Activated naive CD4-positive, alpha-beta T cell treated with anti-CD3 and anti-CD28 coated beads, Interleukin-2, amount 50 U/mL, for 24 hours (primary cell): ENCODE data around the gene ZNF57.
"Not testable (repeated sequence)": the region's sequence is repeated elsewhere in the genome, so short reads cannot be mapped to it uniquely, and the experiment has no call there.

ENCODE experiments used
- H3K27ac Mint-ChIP-seq: one replicate; pipeline ENCODE4 v1.8.0; 2021; ENCODE audit warnings: mild to moderate bottlenecking, mixed read lengths
- H3K27me3 Mint-ChIP-seq: one replicate; pipeline ENCODE4 v1.8.0; 2021; ENCODE audit warnings: mixed read lengths
- H3K36me3 Mint-ChIP-seq: one replicate; pipeline ENCODE4 v1.8.0; 2021; ENCODE audit warnings: mixed read lengths
- H3K4me1 Mint-ChIP-seq: one replicate; pipeline ENCODE4 v1.8.0; 2021; ENCODE audit warnings: mixed read lengths
- H3K4me3 Mint-ChIP-seq: one replicate; pipeline ENCODE4 v1.8.0; 2021; ENCODE audit warnings: mild to moderate bottlenecking, mixed read lengths
- H3K9me3 Mint-ChIP-seq: one replicate; pipeline ENCODE4 v1.8.0; 2021; ENCODE audit warnings: mixed read lengths

Gene ZNF57

DNA sequence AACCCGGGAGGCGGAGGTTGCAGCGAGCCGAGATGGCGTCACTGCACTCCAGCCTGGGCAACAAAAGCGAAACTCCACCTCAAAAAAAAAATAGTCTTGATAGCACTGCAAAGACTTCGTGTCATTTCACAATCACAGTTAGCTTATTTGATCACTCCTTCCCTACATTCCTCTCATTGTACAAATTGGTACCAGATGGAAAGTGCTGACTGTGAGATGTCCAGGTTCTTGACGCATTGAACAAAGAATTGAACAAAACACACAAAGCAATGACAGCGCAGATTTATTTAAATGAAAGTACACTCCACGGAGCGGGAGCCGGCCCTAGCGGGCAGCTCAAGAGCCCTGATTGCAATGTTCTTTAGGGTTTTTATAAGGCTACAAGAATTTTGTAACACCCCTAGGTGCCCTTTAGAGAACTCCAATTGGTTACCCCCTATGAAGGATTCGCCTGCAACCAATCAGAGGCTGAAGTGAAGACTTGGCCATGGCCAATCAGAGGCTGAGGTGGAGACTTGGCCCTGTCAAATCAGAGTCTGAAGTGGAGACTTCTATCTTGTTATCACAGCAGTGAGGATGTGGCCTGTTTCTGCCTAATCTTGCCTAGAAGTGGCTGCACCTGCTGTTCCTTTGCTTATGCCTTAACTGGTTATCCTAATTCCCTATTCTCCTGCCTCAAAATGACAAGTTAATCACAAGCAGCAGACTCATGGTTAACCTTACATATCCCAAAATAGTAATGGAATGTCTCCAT, 16.9 kb upstream of the ZNF57 start:
- Mint-ChIP-seq H3K4me3 (no peak overlapping the region), H3K4me1 (peaks cover 5% of the 10 kb centered on the region), H3K9me3 (no peaks in the 10 kb centered on the region), H3K27ac (no peak overlapping the region), H3K36me3 (no peaks in the 10 kb centered on the region), H3K27me3 (no peaks in the 10 kb centered on the region)

DNA sequence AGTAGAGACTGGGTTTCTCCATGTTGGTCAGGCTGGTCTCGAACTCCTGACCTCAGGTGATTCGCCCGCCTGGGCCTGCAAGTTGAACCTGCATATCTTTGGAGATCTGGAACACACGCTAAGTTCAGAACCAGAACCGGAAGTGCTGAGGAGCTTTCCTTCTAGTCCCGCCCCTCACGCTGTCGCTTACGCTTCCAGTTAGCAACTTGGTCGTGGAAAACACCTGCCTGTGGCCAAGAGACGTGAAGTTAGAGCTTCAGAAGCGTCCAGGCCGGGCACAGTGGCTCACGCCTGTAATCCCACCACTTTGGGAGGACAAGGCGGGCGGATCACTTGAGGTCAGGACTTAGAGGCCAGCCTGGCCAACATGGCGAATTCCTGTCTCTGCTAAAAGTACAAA, 15.0 kb upstream of the ZNF57 start:
- Mint-ChIP-seq H3K4me1 (peaks cover 6% of the 10 kb centered on the region), H3K27me3 (no peaks in the 10 kb centered on the region), H3K36me3 (no peaks in the 10 kb centered on the region), H3K9me3 (no peaks in the 10 kb centered on the region), H3K27ac (no peak overlapping the region), H3K4me3 (no peak overlapping the region)

DNA sequence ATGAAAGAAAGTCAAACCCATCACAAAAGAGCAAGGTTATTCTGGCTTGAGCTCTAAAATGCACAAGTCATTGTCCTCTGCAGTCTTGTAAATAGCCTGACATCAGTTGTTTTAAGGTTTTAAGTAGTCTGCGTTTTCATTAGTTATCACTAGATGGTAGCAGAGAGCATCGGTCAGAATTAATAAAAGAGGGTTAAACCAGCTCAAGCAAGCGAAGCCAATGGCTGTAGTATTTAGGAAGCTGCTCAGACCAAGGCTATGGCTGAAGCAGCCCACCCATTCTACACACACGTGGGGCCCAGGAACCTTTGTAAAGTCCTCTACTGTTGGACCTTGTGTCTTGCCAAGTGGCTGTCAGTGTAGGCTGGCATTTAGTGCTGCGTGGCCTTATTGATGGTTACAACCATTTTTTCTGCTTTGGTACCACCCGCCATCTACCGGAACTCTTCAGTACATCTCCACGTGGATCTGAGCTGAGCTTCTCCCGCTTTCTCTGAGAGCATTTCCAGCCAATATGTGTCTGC, 13.3 kb upstream of the ZNF57 start:
- no peaks in the 10 kb centered on the region for H3K9me3 Mint-ChIP-seq
- H3K36me3 Mint-ChIP-seq = no peaks in the 10 kb centered on the region
- no peak overlapping the region for H3K4me3 Mint-ChIP-seq
- no peaks in the 10 kb centered on the region for H3K27me3 Mint-ChIP-seq
- no peak overlapping the region for H3K27ac Mint-ChIP-seq
- H3K4me1 Mint-ChIP-seq = peaks cover 10% of the 10 kb centered on the region

DNA sequence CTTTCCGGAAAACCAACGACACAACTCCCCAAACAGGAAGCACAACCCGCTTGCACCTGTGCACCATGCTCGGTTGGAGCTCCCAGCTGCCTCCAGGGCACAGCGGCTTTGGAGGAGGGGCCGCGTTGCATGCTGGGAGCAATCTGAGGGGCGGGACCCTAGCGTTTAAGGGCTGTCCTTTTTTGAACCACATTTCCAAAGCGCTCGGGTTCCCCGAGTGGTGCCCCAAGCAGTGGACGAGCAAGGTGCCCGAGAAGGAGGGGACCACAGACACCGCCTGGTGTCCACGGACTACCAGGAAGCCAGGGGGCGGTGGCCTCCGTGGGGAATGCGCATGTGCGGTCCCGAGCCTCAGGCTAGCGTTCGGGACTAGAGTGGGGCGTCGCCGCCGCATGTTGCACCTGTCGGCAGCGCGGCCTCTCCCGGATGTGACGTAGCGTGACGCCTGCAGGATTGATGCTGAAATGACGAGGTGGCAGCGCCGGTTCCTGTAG, 11.9 kb upstream of the ZNF57 start:
- Mint-ChIP-seq H3K4me1 (peaks cover 10% of the 10 kb centered on the region), H3K4me3 (peak overlapping the region; percentile 51), H3K27ac (peak overlapping the region; percentile 23), H3K36me3 (no peaks in the 10 kb centered on the region), H3K27me3 (no peaks in the 10 kb centered on the region), H3K9me3 (no peaks in the 10 kb centered on the region)

DNA sequence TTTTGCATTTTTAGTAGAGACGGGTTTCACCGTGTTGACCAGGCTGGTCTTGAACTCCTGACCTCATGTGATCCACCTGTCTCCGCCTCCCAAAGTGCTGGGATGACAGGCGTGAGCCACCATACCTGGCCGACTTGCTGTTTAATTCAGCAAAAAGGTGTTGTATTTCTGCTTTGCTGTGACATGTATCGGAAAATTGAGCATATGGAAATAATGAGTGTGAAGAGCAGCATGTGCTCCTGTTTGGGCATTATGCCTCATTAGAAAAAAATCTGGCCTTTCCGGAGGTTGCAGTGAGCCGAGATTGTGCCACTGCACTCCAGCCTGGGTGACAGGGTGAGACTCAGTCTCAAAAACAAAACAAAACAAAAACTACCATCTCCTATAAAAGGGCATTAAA, 10.2 kb upstream of the ZNF57 start:
- not testable (repeated sequence) for H3K27ac Mint-ChIP-seq, H3K9me3 Mint-ChIP-seq, H3K4me3 Mint-ChIP-seq, H3K27me3 Mint-ChIP-seq, H3K4me1 Mint-ChIP-seq, H3K36me3 Mint-ChIP-seq

DNA sequence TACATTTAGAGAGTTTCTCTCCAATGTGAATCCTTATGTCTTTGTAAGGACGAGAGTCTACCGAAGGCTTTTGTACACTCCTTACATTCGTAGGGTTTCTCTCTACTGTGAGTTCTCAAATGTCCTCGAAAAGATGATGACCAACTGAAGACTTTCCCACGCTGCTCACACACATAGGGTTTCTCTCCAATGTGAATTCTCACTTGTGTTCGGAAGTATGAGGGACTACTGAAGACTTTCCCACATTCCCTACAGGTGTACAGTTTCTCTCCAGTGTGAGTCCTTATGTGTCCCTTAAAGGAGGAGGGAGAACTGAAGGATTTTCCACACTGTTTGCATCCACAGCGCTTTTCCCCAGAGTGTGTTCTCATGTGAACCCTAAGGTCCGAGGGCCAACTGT, 4.0 kb upstream of the ZNF57 start:
- H3K4me3 Mint-ChIP-seq = no peak overlapping the region
- H3K27ac Mint-ChIP-seq = no peak overlapping the region

DNA sequence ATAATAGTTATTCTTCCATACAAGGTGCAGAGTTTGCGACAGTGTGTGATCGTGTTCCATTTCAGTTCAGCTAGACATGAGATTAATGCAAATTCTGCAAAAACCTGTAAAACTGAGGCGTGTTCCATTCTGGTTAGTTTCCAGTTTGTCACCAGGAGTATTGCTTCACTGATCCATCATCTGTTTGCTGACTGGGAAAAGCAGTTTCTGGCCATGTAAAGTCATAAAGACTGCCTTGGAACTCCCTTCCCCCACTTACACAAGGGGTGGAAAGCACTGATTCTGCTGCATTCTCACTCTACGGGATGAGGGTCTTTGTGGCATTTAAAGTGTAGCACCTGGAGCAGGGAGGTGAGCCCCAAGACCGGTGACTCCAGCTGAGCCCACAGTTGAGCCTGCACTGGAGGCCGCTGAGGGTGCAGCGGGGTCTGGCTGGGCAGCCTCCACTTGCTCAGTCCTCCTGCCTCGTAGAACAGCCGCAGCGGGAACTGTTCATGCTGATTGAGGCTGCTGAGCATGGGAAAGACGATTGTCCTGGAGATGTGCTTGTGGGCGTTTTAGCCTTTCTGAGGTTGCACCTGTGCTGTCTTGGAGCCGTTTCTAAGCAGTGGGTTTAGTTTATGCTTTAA, 2.0 kb downstream of the ZNF57 start:
- no peaks in the 10 kb centered on the region for H3K36me3 Mint-ChIP-seq

More for the DNA sequence above, 4.0 kb upstream of the ZNF57 start:
- Mint-ChIP-seq H3K4me1 (peaks cover 8% of the 10 kb centered on the region), H3K9me3 (no peaks in the 10 kb centered on the region), H3K36me3 (no peaks in the 10 kb centered on the region), H3K27me3 (no peaks in the 10 kb centered on the region)

DNA sequence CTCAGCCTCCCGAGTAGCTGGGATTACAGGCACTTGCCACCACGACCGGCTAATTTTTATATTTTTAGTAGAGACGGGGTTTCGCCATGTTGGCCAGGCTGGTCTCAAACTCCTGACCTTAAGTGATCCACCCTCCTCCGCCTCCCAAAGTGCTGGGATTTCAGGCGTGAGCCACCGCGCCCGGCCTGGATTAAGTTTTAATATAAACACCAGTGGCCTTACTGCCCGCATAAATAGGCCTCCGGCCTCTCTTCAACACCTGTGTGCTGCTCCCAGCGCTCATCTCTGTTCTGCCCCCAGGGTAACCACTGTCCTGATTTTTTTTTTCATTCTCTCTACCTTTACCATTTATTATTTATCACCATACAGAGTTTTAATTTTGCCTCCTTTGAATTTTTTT, 2.6 kb downstream of the ZNF57 start:
- not testable (repeated sequence) for H3K9me3 Mint-ChIP-seq, H3K27me3 Mint-ChIP-seq, H3K4me3 Mint-ChIP-seq, H3K27ac Mint-ChIP-seq, H3K36me3 Mint-ChIP-seq
- peaks cover 39% of the 10 kb centered on the region for H3K4me1 Mint-ChIP-seq

More for the DNA sequence above, 2.0 kb downstream of the ZNF57 start:
- Mint-ChIP-seq H3K27me3 (no peaks in the 10 kb centered on the region), H3K4me3 (peak overlapping the region; percentile 99), H3K9me3 (no peaks in the 10 kb centered on the region), H3K4me1 (peaks cover 36% of the 10 kb centered on the region), H3K27ac (no peak overlapping the region)

DNA sequence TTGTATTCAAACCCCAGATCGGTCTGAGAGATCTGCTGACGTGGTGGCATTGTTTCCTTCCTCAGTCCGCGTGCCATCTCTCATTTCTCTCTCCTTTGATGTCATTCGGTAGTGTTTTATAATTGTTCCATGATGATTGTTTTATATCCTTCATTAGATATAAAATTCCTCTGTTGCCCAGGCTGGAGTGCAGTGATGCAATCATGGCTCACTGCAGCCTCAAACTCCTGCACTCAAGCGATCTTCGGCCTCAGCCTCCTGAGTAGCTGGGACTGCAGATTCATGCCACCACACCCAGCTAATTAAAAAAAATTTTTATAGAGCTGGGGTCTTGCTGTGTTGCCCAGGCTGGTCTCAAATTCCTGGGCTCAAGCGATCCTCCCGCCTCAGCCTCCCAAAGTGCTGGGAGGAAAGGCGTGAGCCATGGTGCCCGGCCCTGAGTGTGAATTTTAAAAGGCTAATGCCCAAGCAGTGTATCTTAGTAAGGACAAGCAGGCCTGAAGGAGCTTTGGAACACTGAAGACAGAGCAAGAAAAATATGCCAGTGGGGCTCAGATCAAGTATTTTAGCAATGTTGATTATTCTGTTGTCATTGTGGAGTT, 5.3 kb downstream of the ZNF57 start:
- Mint-ChIP-seq H3K36me3 (peaks cover 4% of the 10 kb centered on the region), H3K27me3 (no peaks in the 10 kb centered on the region)

DNA sequence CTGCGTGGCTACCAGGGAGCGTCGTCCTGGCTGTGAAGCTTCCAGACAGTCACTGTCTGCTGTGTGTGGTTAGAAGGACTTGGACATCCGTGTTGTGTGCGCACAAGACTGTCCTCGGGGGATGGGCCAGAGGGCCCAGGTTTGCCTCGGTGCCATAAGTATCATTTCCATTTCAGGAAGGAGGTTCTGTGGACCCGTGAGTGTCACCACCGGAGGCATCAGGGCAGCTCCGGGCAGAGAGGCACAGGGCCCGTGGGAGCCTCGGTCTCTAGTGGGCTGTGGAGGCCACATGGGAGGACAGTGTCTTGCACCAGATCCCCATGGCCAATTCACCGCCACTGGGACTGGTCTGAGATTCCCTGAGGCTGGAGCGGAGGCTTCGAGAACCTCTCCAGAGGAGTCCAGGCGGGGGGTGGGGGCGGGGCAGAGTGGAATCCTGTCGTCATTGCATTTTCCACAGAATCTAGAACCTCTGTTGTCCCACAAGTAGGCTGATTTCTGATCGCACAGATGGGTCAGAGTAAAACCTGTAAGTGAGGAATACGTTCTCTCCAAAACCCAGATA, 6.0 kb downstream of the ZNF57 start:
- H3K27me3 Mint-ChIP-seq = no peaks in the 10 kb centered on the region
- H3K4me1 Mint-ChIP-seq = peaks cover 48% of the 10 kb centered on the region

More for the DNA sequence above, 5.3 kb downstream of the ZNF57 start:
- Mint-ChIP-seq H3K4me3 (no peak overlapping the region), H3K9me3 (no peaks in the 10 kb centered on the region), H3K27ac (no peak overlapping the region), H3K4me1 (peaks cover 49% of the 10 kb centered on the region)

DNA sequence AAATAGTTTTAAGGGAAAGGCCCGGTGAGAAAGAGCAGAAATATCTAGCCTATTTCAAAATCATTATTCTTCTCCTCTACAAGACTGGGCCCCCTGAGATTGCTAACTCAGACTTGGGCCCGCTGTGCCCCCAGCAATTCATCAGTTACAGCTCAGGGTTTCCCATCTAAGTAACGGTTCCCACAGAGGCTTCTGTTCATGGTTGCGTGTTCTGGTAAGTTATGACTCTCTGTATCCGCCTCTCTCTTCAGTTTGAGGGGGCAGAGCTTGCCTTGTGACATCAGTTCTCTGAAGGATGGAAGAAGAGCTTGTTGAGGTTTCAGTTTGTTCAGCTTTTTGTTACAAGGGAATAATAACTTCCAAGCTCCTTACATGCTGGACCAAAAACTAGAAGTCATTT, 11.6 kb downstream of the ZNF57 start:
- Mint-ChIP-seq H3K36me3 (peaks cover 28% of the 10 kb centered on the region), H3K4me3 (peak overlapping the region; percentile 23), H3K9me3 (no peaks in the 10 kb centered on the region), H3K27ac (no peak overlapping the region), H3K27me3 (no peaks in the 10 kb centered on the region), H3K4me1 (peaks cover 39% of the 10 kb centered on the region)

More for the DNA sequence above, 6.0 kb downstream of the ZNF57 start:
- Mint-ChIP-seq H3K9me3 (no peaks in the 10 kb centered on the region), H3K36me3 (peaks cover 6% of the 10 kb centered on the region), H3K4me3 (no peak overlapping the region), H3K27ac (no peak overlapping the region)

DNA sequence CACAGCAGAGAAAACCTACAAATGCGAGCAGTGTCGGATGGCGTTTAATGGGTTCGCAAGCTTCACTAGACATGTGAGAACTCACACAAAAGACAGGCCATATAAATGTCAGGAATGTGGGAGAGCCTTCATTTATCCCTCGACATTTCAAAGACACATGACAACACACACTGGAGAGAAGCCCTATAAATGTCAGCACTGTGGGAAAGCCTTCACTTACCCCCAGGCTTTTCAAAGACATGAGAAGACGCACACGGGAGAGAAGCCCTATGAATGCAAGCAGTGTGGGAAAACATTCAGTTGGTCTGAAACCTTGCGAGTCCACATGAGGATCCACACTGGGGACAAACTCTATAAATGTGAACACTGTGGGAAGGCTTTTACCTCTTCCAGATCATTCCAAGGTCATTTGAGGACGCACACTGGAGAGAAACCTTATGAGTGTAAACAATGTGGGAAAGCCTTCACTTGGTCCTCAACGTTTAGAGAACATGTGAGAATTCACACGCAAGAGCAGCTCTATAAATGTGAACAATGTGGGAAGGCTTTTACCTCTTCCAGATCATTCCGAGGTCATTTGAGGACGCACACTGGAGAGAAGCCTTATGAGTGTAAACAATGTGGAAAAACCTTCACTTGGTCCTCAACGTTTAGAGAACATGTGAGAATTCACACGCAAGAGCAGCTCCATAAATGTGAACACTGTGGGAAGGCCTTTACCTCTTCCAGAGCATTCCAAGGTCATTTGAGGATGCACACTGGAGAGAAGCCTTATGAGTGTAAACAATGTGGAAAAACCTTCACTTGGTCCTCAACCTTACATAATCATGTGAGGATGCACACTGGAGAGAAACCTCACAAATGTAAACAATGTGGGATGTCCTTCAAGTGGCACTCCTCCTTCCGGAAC, 16.8 kb downstream of the ZNF57 start:
- Mint-ChIP-seq H3K27ac (no peak overlapping the region), H3K36me3 (peaks cover 27% of the 10 kb centered on the region), H3K4me3 (no peak overlapping the region), H3K4me1 (peaks cover 8% of the 10 kb centered on the region), H3K9me3 (no peaks in the 10 kb centered on the region), H3K27me3 (no peaks in the 10 kb centered on the region)

DNA sequence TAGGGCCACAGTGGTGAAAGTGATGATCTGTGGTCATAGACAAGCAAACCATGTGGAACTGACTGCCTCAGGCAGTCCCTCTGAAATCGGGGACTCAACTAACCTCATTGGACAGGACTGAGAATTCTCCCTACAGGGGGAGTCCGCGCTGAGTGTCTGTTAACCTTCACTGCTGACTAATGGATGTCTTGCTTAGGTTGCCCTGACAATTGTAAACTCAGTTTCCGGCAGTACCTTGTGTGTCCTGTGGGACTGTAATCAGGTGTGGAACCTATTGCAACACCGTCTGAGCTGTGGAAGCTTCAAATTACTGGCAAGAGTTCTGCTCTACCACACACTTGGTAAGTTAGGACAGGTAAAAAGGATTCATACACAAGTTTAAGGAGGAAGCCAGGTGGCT, 22.3 kb downstream of the ZNF57 start:
- peaks cover 6% of the 10 kb centered on the region for H3K36me3 Mint-ChIP-seq
- no peak overlapping the region for H3K4me3 Mint-ChIP-seq
- H3K27ac Mint-ChIP-seq = no peak overlapping the region
- H3K9me3 Mint-ChIP-seq = no peaks in the 10 kb centered on the region
- H3K27me3 Mint-ChIP-seq = no peaks in the 10 kb centered on the region
- no peaks in the 10 kb centered on the region for H3K4me1 Mint-ChIP-seq

DNA sequence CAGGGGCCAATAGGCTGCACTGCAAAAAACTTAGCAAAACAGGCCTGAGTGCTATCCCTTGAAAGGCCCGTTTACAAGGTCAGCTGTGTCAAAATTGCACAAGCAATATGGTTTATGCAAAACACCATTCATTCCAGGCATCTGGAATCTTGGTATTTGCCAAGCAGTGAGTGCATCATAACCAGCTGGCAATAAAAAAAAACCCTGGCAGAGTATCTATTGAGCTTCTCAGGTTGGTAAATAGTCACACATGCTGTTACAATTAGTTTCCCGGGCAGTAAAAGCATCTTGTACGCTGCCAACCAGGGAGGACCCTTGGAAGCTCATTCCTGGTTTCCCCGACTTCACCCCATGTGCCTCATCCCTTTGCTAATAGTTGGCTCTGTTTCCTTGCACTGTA, 22.8 kb downstream of the ZNF57 start:
- H3K27ac Mint-ChIP-seq = no peak overlapping the region

More for the DNA sequence above, 22.8 kb downstream of the ZNF57 start:
- Mint-ChIP-seq H3K9me3 (no peaks in the 10 kb centered on the region), H3K27me3 (no peaks in the 10 kb centered on the region), H3K4me1 (no peaks in the 10 kb centered on the region), H3K36me3 (peaks cover 2% of the 10 kb centered on the region), H3K4me3 (no peak overlapping the region)
